Panc1 (cell line): Measurements from ENCODE around the gene PDE10A.

Experiments used
- CTCF ChIP-seq: fragments of 450-650 bp; IDR thresholded peaks from 2 replicates; pipeline ENCODE4 v1.5.1; 2017; ENCODE audit warnings: mild to moderate bottlenecking
- POLR2AphosphoS5 ChIP-seq: IDR thresholded peaks from 2 replicates; pipeline ENCODE4 v1.6.1; 2012; ENCODE audit warnings: mild to moderate bottlenecking, low read depth, low read length, moderate library complexity
- SIN3A ChIP-seq: IDR thresholded peaks from 2 replicates; pipeline ENCODE4 v1.6.1; 2012; ENCODE audit warnings: low read depth, mild to moderate bottlenecking, low read length, moderate library complexity, borderline replicate concordance; ENCODE audit not compliant: insufficient read depth

GRCh38 chr6:165298875-165299274 is 364.2 kb downstream of the PDE10A start:
- TF ChIP-seq CTCF (no peak), POLR2AphosphoS5 (no peak), SIN3A (no peak)
